Activated T-helper 1 cell treated with anti-CD3 and anti-CD28 coated beads, Interleukin-12 subunit alpha, Interleukin-12 subunit beta, Interleukin-2, Interleukin-4 antibody, amounts not matched to agents 30 ng/mL and 10 ng/mL and 1 ng/mL, durations not matched to agents 14 hours and 24 hours and 36 hours (primary cell): ENCODE data around the gene MR1. TPM values are rescaled to one million over a fixed set of nuclear protein-coding genes. Genes with fewer than 3 reads are reported as not detected.

Source experiments
- DNase-seq: peaks from one replicate; pipeline ENCODE4 v3.0.0; 2021; ENCODE audit warnings: low spot score
- H3K27ac Mint-ChIP-seq: one replicate; pipeline ENCODE4 v1.8.0; 2021; ENCODE audit warnings: mild to moderate bottlenecking, mixed read lengths
- H3K27me3 Mint-ChIP-seq: one replicate; pipeline ENCODE4 v1.8.0; 2022; ENCODE audit warnings: mild to moderate bottlenecking, moderate library complexity, mixed read lengths; ENCODE audit not compliant: insufficient read depth
- H3K36me3 Mint-ChIP-seq: one replicate; pipeline ENCODE4 v1.8.0; 2021; ENCODE audit warnings: low read depth, mixed read lengths
- H3K4me1 Mint-ChIP-seq: one replicate; pipeline ENCODE4 v1.8.0; 2021; ENCODE audit warnings: low read depth, mixed read lengths
- H3K4me3 Mint-ChIP-seq: one replicate; pipeline ENCODE4 v1.8.0; 2021; ENCODE audit warnings: mild to moderate bottlenecking, moderate library complexity, mixed read lengths
- H3K9me3 Mint-ChIP-seq: one replicate; pipeline ENCODE4 v1.8.0; 2021; ENCODE audit warnings: mixed read lengths
- intact Hi-C: fragments of 100-400 bp; cut with micrococcal nuclease; formaldehyde crosslinking; loops from one replicate; pipeline ENCODE4 v1.15.1; 2024
- total RNA-seq: library from RNA; stranded (reverse); gene quantifications from 2 replicates; pipeline ENCODE4 v1.2.3, GENCODE V29; 2022

The MR1 gene
- total RNA-seq, 1 donor from 2014 or later: 17.6 TPM

GRCh38 chr1:181101581-181102226, 67.9 kb downstream of the MR1 start:
- Mint-ChIP-seq H3K36me3 (peaks cover 10% of the 10 kb centered on the region), H3K4me3 (no peak overlapping the region), H3K4me1 (peaks cover 87% of the 10 kb centered on the region), H3K9me3 (peaks cover 3% of the 10 kb centered on the region), H3K27me3 (peaks cover 9% of the 10 kb centered on the region), H3K27ac (no peak overlapping the region)
- DNase-seq: no peak
- intact Hi-C loops: loop anchor here (10.0 kb wide), 1 partner anchor 1217 kb away; the partner anchor contains the start of gene TOR1AIP1

GRCh38 chr1:181102841-181103240, 69.1 kb downstream of the MR1 start:
- DNase-seq: no peak
- no peak overlapping the region for H3K4me3 Mint-ChIP-seq
- no peak overlapping the region for H3K27ac Mint-ChIP-seq
- peaks cover 20% of the 10 kb centered on the region for H3K27me3 Mint-ChIP-seq
- intact Hi-C loops: loop anchor here (10.0 kb wide), 1 partner anchor 1218 kb away; the partner anchor contains the start of gene TOR1AIP1
- H3K36me3 Mint-ChIP-seq: peaks cover 7% of the 10 kb centered on the region
- H3K4me1 Mint-ChIP-seq: peaks cover 86% of the 10 kb centered on the region
- H3K9me3 Mint-ChIP-seq: peaks cover 3% of the 10 kb centered on the region

- H3K36me3 Mint-ChIP-seq: peaks cover 3% of the 10 kb centered on the region
- peaks cover 25% of the 10 kb centered on the region for H3K27me3 Mint-ChIP-seq
- H3K4me3 Mint-ChIP-seq: peak overlapping the region; percentile 14
- H3K4me1 Mint-ChIP-seq: peaks cover 82% of the 10 kb centered on the region
- H3K9me3 Mint-ChIP-seq: peaks cover 3% of the 10 kb centered on the region
- intact Hi-C loops: loop anchor here (10.0 kb wide), 1 partner anchor 1219 kb away; the partner anchor contains the start of gene TOR1AIP1
- H3K27ac Mint-ChIP-seq: no peak overlapping the region
- DNase-seq: no peak
Observed at GRCh38 chr1:181103399-181103798, 69.6 kb downstream of the MR1 start.

DNA sequence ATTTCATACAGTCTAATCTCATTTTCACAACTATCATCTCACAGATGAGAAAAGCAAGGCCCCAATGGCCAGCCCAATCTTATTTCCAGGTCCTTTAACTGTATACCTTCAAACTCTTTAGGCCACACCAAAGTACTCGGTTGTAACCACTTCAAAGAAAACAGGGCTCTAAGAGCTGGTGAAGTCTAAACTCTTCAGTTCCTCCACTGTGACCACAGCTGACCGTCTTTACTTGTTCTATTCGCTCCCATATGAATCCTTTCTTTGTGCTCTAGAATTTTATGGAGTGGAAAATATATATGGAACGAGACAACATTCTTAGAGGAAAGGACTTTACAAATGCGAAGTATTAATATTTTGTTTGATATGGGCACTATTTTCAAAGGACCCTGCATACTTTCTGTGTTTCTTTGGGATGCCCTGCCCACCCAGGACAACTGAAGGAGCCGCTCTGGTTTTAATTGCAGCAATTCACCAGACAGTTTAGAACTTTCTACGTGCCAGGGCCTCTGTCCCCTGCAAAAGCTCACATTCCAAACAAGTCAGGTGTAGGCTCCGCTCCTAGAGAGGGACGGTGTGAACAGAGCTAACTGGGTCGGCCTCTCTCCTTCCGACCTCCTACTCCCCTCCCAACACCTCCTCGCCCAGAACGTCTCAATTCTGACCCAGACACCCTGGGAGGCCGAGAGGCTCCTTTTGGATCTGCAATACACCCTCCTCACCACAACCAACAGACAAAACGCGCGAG, 70.4 kb downstream of the MR1 start:
- peaks cover 78% of the 10 kb centered on the region for H3K4me1 Mint-ChIP-seq

GRCh38 chr1:181104790-181105133, 71.0 kb downstream of the MR1 start:
- Mint-ChIP-seq H3K9me3 (peaks cover 3% of the 10 kb centered on the region), H3K27me3 (peaks cover 32% of the 10 kb centered on the region), H3K4me1 (peaks cover 78% of the 10 kb centered on the region), H3K27ac (peak overlapping the region; percentile 55), H3K4me3 (peak overlapping the region; percentile 81), H3K36me3 (peaks cover 3% of the 10 kb centered on the region)
- DNase-seq: no peak
- intact Hi-C loops: loop anchor here (1.0 to 10.0 kb wide), 5 partner anchors 14 to 1220 kb away; partner anchors contain the start of genes TOR1AIP1 and XPR1

More for the DNA sequence above, 70.4 kb downstream of the MR1 start:
- H3K27ac Mint-ChIP-seq: peak overlapping the region; percentile 55
- peaks cover 3% of the 10 kb centered on the region for H3K9me3 Mint-ChIP-seq
- peaks cover 29% of the 10 kb centered on the region for H3K27me3 Mint-ChIP-seq
- intact Hi-C loops: loop anchor here (1.0 to 10.0 kb wide), 2 partner anchors 38 to 1219 kb away; partner anchors contain the start of gene TOR1AIP1
- no peak for DNase-seq
- H3K36me3 Mint-ChIP-seq: peaks cover 3% of the 10 kb centered on the region
- H3K4me3 Mint-ChIP-seq: peak overlapping the region; percentile 81

- intact Hi-C loops: loop anchor here (1.0 to 10.0 kb wide), 4 partner anchors 15 to 1221 kb away; partner anchors contain the start of genes TOR1AIP1 and XPR1
- peak overlapping the region; percentile 88 for H3K27ac Mint-ChIP-seq
- DNase-seq: peak; percentile 87
- peaks cover 3% of the 10 kb centered on the region for H3K9me3 Mint-ChIP-seq
- peak overlapping the region; percentile 82 for H3K4me3 Mint-ChIP-seq
- H3K36me3 Mint-ChIP-seq: peaks cover 3% of the 10 kb centered on the region
- peaks cover 72% of the 10 kb centered on the region for H3K4me1 Mint-ChIP-seq
- H3K27me3 Mint-ChIP-seq: peaks cover 34% of the 10 kb centered on the region
Observed at GRCh38 chr1:181105134-181106021, 71.6 kb downstream of the MR1 start.

GRCh38 chr1:181106022-181106312, 72.2 kb downstream of the MR1 start:
- no peak for DNase-seq
- Mint-ChIP-seq H3K4me3 (peak overlapping the region; percentile 82), H3K27ac (peak overlapping the region; percentile 88), H3K36me3 (no peaks in the 10 kb centered on the region), H3K9me3 (no peaks in the 10 kb centered on the region), H3K27me3 (peaks cover 36% of the 10 kb centered on the region), H3K4me1 (peaks cover 66% of the 10 kb centered on the region)
- intact Hi-C loops: loop anchor here (5.0 to 10.0 kb wide), 2 partner anchors 474 to 1221 kb away; partner anchors contain the start of genes TOR1AIP1 and XPR1

DNA sequence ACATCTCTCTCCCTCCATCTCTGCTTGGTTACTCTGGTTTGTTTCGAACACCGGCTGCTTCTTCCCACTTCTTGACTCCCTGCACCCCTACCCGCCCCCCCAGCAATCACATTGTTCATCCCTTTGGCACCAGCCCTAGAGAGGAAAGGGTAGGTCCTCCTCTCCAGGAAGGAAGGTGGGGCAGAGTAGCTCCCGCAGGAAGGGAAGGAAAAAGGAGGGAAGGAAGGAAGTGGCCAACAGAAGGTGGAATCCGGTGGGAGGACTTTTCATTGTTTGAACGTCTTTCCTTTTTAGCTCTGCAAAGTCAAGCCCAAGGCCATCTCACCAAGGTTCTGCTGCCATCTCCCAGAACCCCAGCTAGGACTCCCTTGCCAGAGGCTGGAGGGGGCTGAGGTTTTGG, 72.7 kb downstream of the MR1 start:
- H3K27ac Mint-ChIP-seq: no peak overlapping the region
- no peaks in the 10 kb centered on the region for H3K36me3 Mint-ChIP-seq
- intact Hi-C loops: loop anchor here (5.0 to 10.0 kb wide), 2 partner anchors 474 to 1222 kb away; partner anchors contain the start of genes TOR1AIP1 and XPR1

DNA sequence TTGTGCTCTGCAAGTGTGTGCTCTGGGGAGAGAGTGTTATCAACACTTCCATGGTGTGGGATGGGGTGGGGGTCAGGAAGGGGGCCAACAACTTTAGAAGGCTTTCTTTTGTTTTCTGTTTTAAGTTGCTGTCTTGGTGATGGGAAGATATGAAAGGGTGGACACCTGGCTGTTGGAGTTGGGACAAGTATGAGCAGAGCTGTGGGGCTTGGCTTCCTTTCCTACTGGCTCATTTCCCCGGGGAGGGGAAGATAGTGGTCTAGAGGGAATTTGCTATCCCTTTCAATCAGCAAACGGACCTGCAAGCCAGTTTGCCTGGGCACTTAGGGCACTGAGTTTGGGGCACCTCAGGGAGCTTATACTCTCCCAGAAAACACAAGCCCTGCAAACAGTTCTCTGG, 73.9 kb downstream of the MR1 start:
- H3K4me3 Mint-ChIP-seq: no peak overlapping the region
- H3K27me3 Mint-ChIP-seq: peaks cover 38% of the 10 kb centered on the region
- no peak overlapping the region for H3K27ac Mint-ChIP-seq
- intact Hi-C loops: loop anchor here (5.0 to 10.0 kb wide), 2 partner anchors 475 to 1223 kb away; partner anchors contain the start of genes TOR1AIP1 and XPR1
- H3K9me3 Mint-ChIP-seq: no peaks in the 10 kb centered on the region
- peaks cover 55% of the 10 kb centered on the region for H3K4me1 Mint-ChIP-seq
- no peaks in the 10 kb centered on the region for H3K36me3 Mint-ChIP-seq
- no peak for DNase-seq

More for the DNA sequence above, 72.7 kb downstream of the MR1 start:
- H3K4me3 Mint-ChIP-seq: no peak overlapping the region
- peaks cover 61% of the 10 kb centered on the region for H3K4me1 Mint-ChIP-seq
- no peaks in the 10 kb centered on the region for H3K9me3 Mint-ChIP-seq
- DNase-seq: no peak
- peaks cover 38% of the 10 kb centered on the region for H3K27me3 Mint-ChIP-seq

- no peak overlapping the region for H3K4me3 Mint-ChIP-seq
- intact Hi-C loops: loop anchor here (5.0 to 10.0 kb wide), 2 partner anchors 476 to 1224 kb away; partner anchors contain the start of genes TOR1AIP1 and XPR1
- no peak for DNase-seq
- H3K27ac Mint-ChIP-seq: no peak overlapping the region
- H3K36me3 Mint-ChIP-seq: no peaks in the 10 kb centered on the region
- peaks cover 51% of the 10 kb centered on the region for H3K4me1 Mint-ChIP-seq
- peaks cover 38% of the 10 kb centered on the region for H3K27me3 Mint-ChIP-seq
- H3K9me3 Mint-ChIP-seq: no peaks in the 10 kb centered on the region
Observed at GRCh38 chr1:181108304-181108867, 74.6 kb downstream of the MR1 start.

DNA sequence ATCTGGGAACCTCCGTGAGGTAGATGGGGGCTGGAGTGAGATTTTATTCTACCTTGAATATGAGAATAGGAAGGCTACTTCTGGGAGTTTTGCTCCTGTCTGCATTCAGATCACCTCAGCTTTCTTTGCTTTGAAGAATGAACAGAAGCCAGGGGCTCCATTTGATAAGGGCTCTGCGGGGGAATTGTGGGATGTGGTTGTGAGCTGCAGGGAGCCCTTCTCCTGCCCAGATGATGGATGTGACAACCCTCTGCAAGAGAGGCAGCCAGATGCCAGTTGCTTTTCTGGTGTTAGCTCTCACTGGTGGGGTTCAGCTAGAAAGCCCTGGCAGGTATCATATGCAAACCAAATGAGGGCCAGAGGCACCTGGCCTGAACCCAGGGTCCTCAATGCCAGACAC, 76.2 kb downstream of the MR1 start:
- H3K4me1 Mint-ChIP-seq: peaks cover 40% of the 10 kb centered on the region
- H3K27me3 Mint-ChIP-seq: peaks cover 38% of the 10 kb centered on the region
- H3K27ac Mint-ChIP-seq: no peak overlapping the region
- H3K9me3 Mint-ChIP-seq: no peaks in the 10 kb centered on the region
- DNase-seq: no peak
- no peak overlapping the region for H3K4me3 Mint-ChIP-seq
- H3K36me3 Mint-ChIP-seq: no peaks in the 10 kb centered on the region
- intact Hi-C loops: no loop called here
